PC-9 (cell line): ENCODE data around the gene PTGFRN.

Experiments
- CTCF ChIP-seq: fragments of 200-600 bp; sonication (generic); conservative IDR thresholded peaks from 2 replicates; pipeline ENCODE4 v1.6.1; 2017; ENCODE audit warnings: mixed run types, antibody characterized with exemption, mild to moderate bottlenecking, moderate library complexity
- EZH2 ChIP-seq: fragments of 200-600 bp; sonication (generic); IDR thresholded peaks from 2 replicates; pipeline ENCODE4 v1.8.0; 2017; ENCODE audit warnings: antibody characterized with exemption, low read depth

- TF ChIP-seq CTCF, result no peak
- TF ChIP-seq EZH2, result no peak
Measured at GRCh38 chr1:117025568-117025967, 115.9 kb downstream of the PTGFRN start.
